Urothelium cell line (cell line): Measurements from ENCODE around the gene MYO3B.

Experiments
- DNase-seq: peaks from one replicate; pipeline ENCODE4 v3.0.0; 2011; ENCODE audit warnings: low spot score, mixed read lengths
- FAIRE-seq: peaks from 2 replicates; lab custom pipeline; 2011; peaks lifted over from hg19 to GRCh38; lab: Jason Lieb, UNC

MYO3B gene

GRCh38 chr2:170501421-170502043, 323.6 kb downstream of the MYO3B start:
- FAIRE-seq (no peak), DNase-seq (no peak)

- DNase-seq, result no peak
- FAIRE-seq, result no peak
Observed at GRCh38 chr2:170502361-170503130, 324.6 kb downstream of the MYO3B start.

- FAIRE-seq (no peak), DNase-seq (no peak)
Observed at GRCh38 chr2:170503563-170503962, 325.6 kb downstream of the MYO3B start.

- DNase-seq (no peak), FAIRE-seq (no peak)
Observed at GRCh38 chr2:170503971-170504809, 326.2 kb downstream of the MYO3B start.

- no peak for DNase-seq
- no peak for FAIRE-seq
Observed at GRCh38 chr2:170504810-170505145, 326.8 kb downstream of the MYO3B start.

GRCh38 chr2:170505631-170506275, 327.8 kb downstream of the MYO3B start:
- no peak for DNase-seq
- FAIRE-seq, result no peak

- no peak for DNase-seq
- no peak for FAIRE-seq
Observed at GRCh38 chr2:170509452-170510193, 331.7 kb downstream of the MYO3B start.

GRCh38 chr2:170512266-170512665, 334.3 kb downstream of the MYO3B start:
- no peak for DNase-seq
- no peak for FAIRE-seq

GRCh38 chr2:170514140-170514539, 336.2 kb downstream of the MYO3B start:
- no peak for DNase-seq
- no peak for FAIRE-seq

- no peak for FAIRE-seq
- no peak for DNase-seq
Observed at GRCh38 chr2:170517538-170517937, 339.6 kb downstream of the MYO3B start.

- no peak for DNase-seq
- FAIRE-seq, result no peak
Observed at GRCh38 chr2:170518911-170519310, 341.0 kb downstream of the MYO3B start.

- FAIRE-seq, result no peak
- DNase-seq, result no peak
Observed at GRCh38 chr2:170521299-170521698, 343.4 kb downstream of the MYO3B start.

- DNase-seq (no peak), FAIRE-seq (no peak)
Observed at GRCh38 chr2:170523506-170523905, 345.6 kb downstream of the MYO3B start.

- FAIRE-seq (no peak), DNase-seq (peak; percentile 18)
Observed at GRCh38 chr2:170524828-170525565, 347.1 kb downstream of the MYO3B start.

- DNase-seq (peak; percentile 92), FAIRE-seq (no peak)
Observed at GRCh38 chr2:170525566-170525900, 347.6 kb downstream of the MYO3B start.

- FAIRE-seq (no peak), DNase-seq (peak; percentile 63)
Observed at GRCh38 chr2:170530284-170530745, 352.4 kb downstream of the MYO3B start.

GRCh38 chr2:170530803-170531564, 353.0 kb downstream of the MYO3B start:
- DNase-seq, result no peak
- FAIRE-seq, result no peak

- DNase-seq (no peak), FAIRE-seq (peak; percentile 23)
Observed at GRCh38 chr2:170531876-170532275, 353.9 kb downstream of the MYO3B start.

GRCh38 chr2:170533156-170533555, 355.2 kb downstream of the MYO3B start:
- FAIRE-seq (no peak), DNase-seq (no peak)
